DND-41 (cell line): ENCODE results near the gene KRTAP22-1.

Source experiments
- ATAC-seq: fragments of 200-7000 bp; cut with Tn5 transposase; 3 replicates; pipeline ENCODE4 v1.9.1; 2021; ENCODE audit warnings: low read depth; ENCODE audit not compliant: insufficient read depth
- DNase-seq: peaks from one replicate; pipeline ENCODE4 v3.0.0-alpha.2; 2020
- H2AFZ ChIP-seq: 2 replicates; pipeline ENCODE4 v1.6.0; 2012; ENCODE audit warnings: low read depth, low read length
- H3K27ac ChIP-seq: 2 replicates; pipeline ENCODE4 v1.5.1; 2012; ENCODE audit warnings: low read length, inconsistent platforms
- H3K27me3 ChIP-seq: fragments of 200-600 bp; sonication (generic); 2 replicates; pipeline ENCODE4 v1.6.0; 2012; ENCODE audit warnings: low read length, mild to moderate bottlenecking, inconsistent platforms; ENCODE audit not compliant: insufficient read depth, poor library complexity
- H3K36me3 ChIP-seq: 2 replicates; pipeline ENCODE4 v1.5.1; 2012; ENCODE audit warnings: low read length, inconsistent platforms; ENCODE audit not compliant: insufficient read depth
- H3K4me1 ChIP-seq: 2 replicates; pipeline ENCODE4 v1.5.1; 2012; ENCODE audit warnings: mild to moderate bottlenecking, low read length; ENCODE audit not compliant: insufficient read depth
- H3K4me2 ChIP-seq: 2 replicates; pipeline ENCODE4 v1.6.0; 2012; ENCODE audit warnings: mild to moderate bottlenecking, moderate library complexity, low read length, inconsistent platforms; ENCODE audit not compliant: insufficient read depth
- H3K4me3 ChIP-seq, 2 experiments: fragments of 200-600 bp in 1 of 2; shearing (Covaris generic) in 1 of 2; 2 replicates each; pipeline ENCODE4 v1.5.1; 2012 to 2016; ENCODE audit warnings: inconsistent platforms in 2 of 2, low read length in 2 of 2, mild to moderate bottlenecking in 2 of 2, low read depth in 1 of 2, moderate library complexity in 1 of 2
- H3K79me2 ChIP-seq: 2 replicates; pipeline ENCODE4 v1.6.0; 2012; ENCODE audit warnings: low read length, inconsistent platforms; ENCODE audit not compliant: insufficient read depth
- H3K9ac ChIP-seq: 2 replicates; pipeline ENCODE4 v1.6.0; 2012; ENCODE audit warnings: low read depth, mild to moderate bottlenecking, inconsistent platforms, low read length, moderate library complexity
- H3K9me3 ChIP-seq: 2 replicates; pipeline ENCODE4 v1.5.1; 2012; ENCODE audit warnings: low read length, moderate library complexity, mild to moderate bottlenecking, inconsistent platforms; ENCODE audit not compliant: insufficient read depth, severe bottlenecking
- H4K20me1 ChIP-seq: 2 replicates; pipeline ENCODE4 v1.6.0; 2012; ENCODE audit warnings: low read length; ENCODE audit not compliant: insufficient read depth
- CTCF ChIP-seq: IDR thresholded peaks from 2 replicates; pipeline ENCODE4 v1.5.1; 2012; ENCODE audit warnings: borderline replicate concordance, low read length, moderate library complexity, mild to moderate bottlenecking; ENCODE audit not compliant: poor library complexity, severe bottlenecking; ENCODE audit errors: extremely low read depth
- EZH2 ChIP-seq: IDR thresholded peaks from 3 replicates; pipeline ENCODE4 v1.6.1; 2012; ENCODE audit warnings: borderline replicate concordance, low read depth, mild to moderate bottlenecking, moderate library complexity, low read length, inconsistent platforms; ENCODE audit not compliant: severe bottlenecking

Gene KRTAP22-1

DNA sequence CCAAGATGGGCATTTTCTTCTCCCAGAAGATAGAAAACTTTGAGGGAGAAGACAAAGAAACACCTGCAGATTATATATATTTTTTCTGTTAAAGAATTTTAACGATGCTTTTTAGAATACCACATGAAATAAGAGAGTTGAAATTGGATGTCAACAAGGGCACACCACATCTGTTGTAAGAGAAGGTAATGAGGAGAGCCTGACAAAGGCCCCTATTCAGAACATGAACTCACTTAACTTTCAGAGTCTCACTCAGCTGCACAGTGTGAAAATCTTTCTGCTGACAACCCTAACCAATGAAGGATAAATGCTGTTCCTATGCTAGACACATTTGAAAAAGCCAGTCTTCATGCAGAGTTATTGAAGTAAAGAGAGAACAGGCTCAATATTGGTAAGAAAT is 18.0 kb upstream of the KRTAP22-1 start:
- Histone ChIP-seq H3K9me3 (no peaks in the 10 kb centered on the region), H3K79me2 (no peaks in the 10 kb centered on the region), H3K27ac (no peak overlapping the region), H3K27me3 (no peaks in the 10 kb centered on the region), H3K4me2 (no peak overlapping the region), H3K36me3 (no peaks in the 10 kb centered on the region), H3K4me3 (no peak overlapping the region), H3K4me1 (no peaks in the 10 kb centered on the region), H3K9ac (no peak overlapping the region), H4K20me1 (no peaks in the 10 kb centered on the region), H2AFZ (no peak overlapping the region)
- TF ChIP-seq EZH2: no peak
- TF ChIP-seq CTCF: no peak
- ATAC-seq: no peak
- no peak for DNase-seq

- TF ChIP-seq CTCF: no peak
- TF ChIP-seq EZH2: no peak
- H3K9ac ChIP-seq: no peak within 1 kb of the TSS
- H3K27ac ChIP-seq: no peak within 1 kb of the TSS
- DNase-seq: no peak
- no peak within 1 kb of the TSS for H2AFZ ChIP-seq
- H3K4me3 ChIP-seq: no peak within 1 kb of the TSS
- H3K27me3 ChIP-seq: no peaks in the 10 kb centered on the region
- no peak for ATAC-seq
- no peak within 1 kb of the TSS for H3K4me2 ChIP-seq
- H3K4me1 ChIP-seq: no peaks in the 10 kb centered on the region
- H4K20me1 ChIP-seq: no peaks in the 10 kb centered on the region
- no peaks in the 10 kb centered on the region for H3K9me3 ChIP-seq
- H3K36me3 ChIP-seq: no peaks in the 10 kb centered on the region
- H3K79me2 ChIP-seq: no peaks in the 10 kb centered on the region
These were observed 10.6 kb upstream of the KRTAP22-1 start, which contains the start of gene KRTAP22-2 for GRCh38 chr21:30590297-30590696. KRTAP22-2 (minus strand) TSS chr21:30590397.

DNA sequence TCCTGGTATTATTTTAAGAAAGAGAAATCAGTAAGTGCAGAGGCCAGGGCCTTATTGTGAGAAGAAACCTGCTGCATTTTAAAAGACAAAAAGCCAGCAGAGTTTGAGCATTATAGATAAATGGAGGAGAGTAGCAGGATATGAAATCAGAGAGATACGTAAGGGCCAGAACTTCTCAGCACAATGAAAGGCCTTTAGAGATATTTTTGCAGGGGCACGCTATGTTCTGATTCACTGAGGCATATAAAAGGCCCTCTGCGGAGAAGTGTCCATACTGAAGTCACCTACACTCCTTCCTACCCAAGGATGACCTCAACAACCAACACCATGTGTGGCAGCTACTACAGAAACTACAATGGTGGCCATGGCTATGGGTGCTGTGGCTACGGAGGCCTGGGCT is 8.7 kb upstream of the KRTAP22-1 start, which contains the start of gene KRTAP6-3:
Gene KRTAP6-3, plus strand, starts transcription at position 301 of the 400 bp plus-strand sequence. Its CDS starts 6 bp downstream, at position 307.
- no peak within 1 kb of the TSS for H3K4me2 ChIP-seq
- no peaks in the 10 kb centered on the region for H4K20me1 ChIP-seq
- TF ChIP-seq CTCF: no peak
- no peak for TF ChIP-seq EZH2
- no peak within 1 kb of the TSS for H3K4me3 ChIP-seq
- no peaks in the 10 kb centered on the region for H3K4me1 ChIP-seq
- DNase-seq (no peak), ATAC-seq (no peak)
- H3K9ac ChIP-seq: no peak within 1 kb of the TSS
- no peak within 1 kb of the TSS for H3K27ac ChIP-seq
- no peaks in the 10 kb centered on the region for H3K79me2 ChIP-seq
- H3K27me3 ChIP-seq: no peaks in the 10 kb centered on the region
- H2AFZ ChIP-seq: no peak within 1 kb of the TSS
- H3K36me3 ChIP-seq: no peaks in the 10 kb centered on the region
- H3K9me3 ChIP-seq: no peaks in the 10 kb centered on the region

DNA sequence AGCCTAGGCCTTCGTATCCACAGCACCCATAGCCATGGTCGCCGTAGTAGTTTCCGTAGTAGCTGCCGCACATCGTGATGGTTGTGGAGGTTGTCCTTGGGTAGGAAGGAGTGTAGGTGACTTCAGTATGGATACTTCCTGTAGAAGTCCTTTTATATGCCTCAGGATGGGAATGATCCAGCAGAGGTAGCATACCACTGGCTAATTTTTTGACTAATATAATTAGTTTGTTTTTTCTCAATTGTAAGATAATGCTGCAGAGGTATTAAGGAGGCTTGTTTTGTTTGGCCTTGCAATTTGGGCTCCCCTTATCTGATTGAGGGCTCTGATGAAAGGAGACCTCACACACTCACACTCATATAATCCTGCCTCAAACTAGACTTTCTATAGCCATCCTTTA is 2.1 kb upstream of the KRTAP22-1 start, which contains the start of gene KRTAP6-2:
Gene KRTAP6-2, minus strand, starts transcription at position 101 of the 400 bp plus-strand sequence. Its CDS starts 28 bp downstream, at position 73.
- Histone ChIP-seq H4K20me1 (no peaks in the 10 kb centered on the region), H3K27me3 (no peaks in the 10 kb centered on the region), H3K4me3 (no peak within 1 kb of the TSS), H3K9ac (no peak within 1 kb of the TSS), H3K9me3 (no peaks in the 10 kb centered on the region), H3K36me3 (no peaks in the 10 kb centered on the region), H3K4me2 (no peak within 1 kb of the TSS), H3K4me1 (no peaks in the 10 kb centered on the region), H2AFZ (no peak within 1 kb of the TSS), H3K79me2 (no peaks in the 10 kb centered on the region), H3K27ac (no peak within 1 kb of the TSS)
- TF ChIP-seq EZH2 (no peak), CTCF (no peak)
- DNase-seq (no peak), ATAC-seq (no peak)
